GM21360 (cell line): ENCODE measurements around the gene TBC1D14.
"Not testable (repeated sequence)": the region's sequence is repeated elsewhere in the genome, so short reads cannot be mapped to it uniquely, and the experiment has no call there.

Experiments
- ATAC-seq: cut with Tn5 transposase; IDR thresholded peaks from one replicate; pipeline ENCODE4 v1.9.1; 2021; ENCODE audit warnings: mild to moderate bottlenecking, moderate library complexity; ENCODE audit not compliant: unreplicated experiment

Gene TBC1D14

DNA sequence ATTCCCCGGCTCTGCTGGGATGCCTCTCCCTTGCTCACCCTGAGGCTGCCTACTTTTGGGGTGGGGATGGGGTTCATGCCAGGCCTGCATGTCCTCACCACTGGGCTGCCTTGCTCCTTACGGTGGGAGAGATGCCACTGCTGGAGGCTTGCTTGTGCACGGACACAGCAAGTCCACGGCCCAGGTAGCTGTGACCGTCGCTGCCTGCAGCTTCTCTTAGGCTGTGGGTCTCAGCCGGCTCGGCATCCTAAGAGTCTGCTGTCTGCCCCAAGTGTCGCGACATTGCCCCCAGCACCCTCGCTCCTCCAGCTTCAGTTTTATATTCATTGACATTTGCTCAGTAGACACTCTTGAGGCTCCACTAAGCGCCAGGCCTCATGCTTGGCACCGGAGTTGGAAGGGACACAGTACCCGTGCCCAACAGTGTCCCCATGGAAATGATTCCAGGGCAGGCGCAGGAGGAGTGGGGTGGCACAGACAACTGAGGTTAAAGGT lies 58.3 kb downstream of the TBC1D14 start:
- ATAC-seq, result no peak

- ATAC-seq, result no peak
Measured at GRCh38 chr4:6968496-6968895, 58.9 kb downstream of the TBC1D14 start.

DNA sequence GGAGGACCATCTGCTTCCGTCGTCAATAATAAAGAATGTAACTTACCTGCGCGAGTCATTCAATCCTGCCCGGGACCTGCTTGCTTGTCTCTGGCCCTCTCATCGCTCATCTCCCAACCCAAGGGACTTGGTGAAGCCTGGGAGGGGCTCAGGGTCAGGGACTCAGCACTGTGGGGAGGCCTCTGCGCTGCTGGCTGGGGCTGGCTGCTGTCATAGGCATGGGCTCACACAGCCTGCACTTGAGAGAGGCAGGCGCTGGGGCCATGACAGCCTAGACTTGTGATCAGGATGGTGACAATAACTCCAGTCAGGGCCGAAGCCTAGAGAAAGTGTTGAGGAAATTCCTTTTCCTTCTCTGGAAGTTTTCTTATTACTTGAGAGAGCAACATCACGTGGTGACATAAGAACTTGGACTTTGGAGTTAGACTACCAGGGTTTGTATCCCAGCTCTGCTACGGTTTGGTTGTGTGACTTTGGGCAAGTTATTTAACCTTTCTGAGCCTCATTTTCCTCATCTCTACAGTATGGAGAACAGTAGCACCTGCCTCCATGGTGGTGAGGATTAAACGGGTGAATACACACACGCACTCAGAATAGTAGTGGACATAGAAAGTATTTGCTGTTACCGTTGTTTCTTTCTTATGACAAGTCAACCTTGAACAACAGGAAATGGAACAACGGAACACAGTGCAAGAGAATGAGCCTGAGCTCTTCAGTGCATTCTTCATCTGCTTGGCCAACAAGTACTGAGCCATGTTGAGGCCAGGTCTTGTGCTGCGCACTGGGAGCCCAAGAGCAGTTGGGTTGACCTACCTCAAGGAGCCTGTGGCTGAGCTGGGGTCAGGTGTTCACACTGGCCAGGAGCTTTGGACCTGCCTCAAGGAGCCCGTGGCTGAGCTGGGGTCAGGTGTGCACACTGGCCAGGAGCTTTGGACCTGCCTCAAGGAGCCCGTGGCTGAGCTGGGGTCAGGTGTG lies 60.5 kb downstream of the TBC1D14 start:
- peak; percentile 55 for ATAC-seq

GRCh38 chr4:6971536-6972374 lies 62.1 kb downstream of the TBC1D14 start:
- ATAC-seq, result no peak

DNA sequence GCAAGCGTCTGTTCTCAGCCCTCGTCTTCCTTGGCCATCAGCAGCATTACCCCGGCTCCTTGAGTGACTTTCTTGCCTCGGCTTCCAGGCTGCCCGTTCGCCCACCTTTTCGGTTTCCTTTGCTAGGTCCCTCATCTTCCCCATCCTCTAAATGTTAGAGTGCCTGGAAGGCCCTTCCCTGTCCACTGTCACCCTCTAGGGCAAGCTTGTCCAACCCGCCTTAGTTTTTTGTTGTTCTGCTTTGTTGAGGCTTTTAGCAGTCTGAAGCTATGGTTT lies 62.7 kb downstream of the TBC1D14 start:
- no peak for ATAC-seq

DNA sequence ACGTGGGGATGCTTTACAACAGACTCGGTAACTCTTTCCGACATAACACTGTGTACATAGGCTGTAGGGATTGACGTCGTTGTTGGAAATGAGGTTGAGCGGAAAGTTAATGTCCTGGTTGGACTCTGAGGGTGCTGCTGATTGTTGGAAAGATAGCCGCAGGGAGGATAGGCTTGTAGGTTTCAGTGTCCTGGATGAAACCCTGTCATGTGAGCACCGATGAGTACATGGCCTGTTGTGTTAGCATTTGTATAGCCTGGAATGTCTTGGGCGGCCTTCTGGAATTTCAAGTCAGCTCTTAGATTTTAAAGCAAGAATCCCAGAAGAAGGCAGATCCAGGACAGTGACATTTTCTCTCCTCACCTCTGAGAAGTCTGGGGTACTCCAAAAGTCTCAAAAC lies 63.3 kb downstream of the TBC1D14 start:
- no peak for ATAC-seq

DNA sequence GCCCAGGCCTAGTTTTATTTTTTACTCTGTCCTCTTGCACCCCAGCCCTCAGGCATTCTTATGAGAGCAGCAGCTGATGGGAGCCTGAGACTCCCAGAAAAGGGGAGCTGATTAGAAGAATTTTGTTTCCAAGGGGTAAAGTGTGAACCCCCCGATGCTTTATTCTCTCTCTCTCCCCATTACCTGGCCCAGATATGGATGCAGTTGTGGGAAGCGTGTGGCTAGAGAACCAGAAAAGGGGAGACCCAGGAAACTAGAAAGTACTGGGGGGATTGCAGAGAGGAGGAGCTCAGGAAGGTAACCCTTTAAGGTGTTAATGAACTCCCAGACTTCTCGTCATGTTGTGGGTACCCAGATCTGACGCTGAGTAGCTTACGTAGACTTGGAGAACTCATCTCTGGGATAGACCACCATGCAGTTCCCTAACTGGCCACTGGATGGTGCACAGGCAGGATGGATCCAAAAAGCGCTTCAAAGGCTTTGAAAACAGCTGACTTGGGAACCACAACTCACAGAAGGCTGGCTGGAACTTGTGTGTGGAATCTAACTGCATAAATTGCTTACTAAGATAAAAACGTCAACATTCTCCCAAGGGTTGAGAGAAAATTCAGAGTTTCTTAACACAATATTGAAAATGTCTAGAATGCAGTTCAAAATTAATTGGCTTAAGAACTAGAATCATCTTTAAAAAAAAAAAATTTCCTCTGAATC lies 64.7 kb downstream of the TBC1D14 start:
- ATAC-seq, result peak; percentile 48

DNA sequence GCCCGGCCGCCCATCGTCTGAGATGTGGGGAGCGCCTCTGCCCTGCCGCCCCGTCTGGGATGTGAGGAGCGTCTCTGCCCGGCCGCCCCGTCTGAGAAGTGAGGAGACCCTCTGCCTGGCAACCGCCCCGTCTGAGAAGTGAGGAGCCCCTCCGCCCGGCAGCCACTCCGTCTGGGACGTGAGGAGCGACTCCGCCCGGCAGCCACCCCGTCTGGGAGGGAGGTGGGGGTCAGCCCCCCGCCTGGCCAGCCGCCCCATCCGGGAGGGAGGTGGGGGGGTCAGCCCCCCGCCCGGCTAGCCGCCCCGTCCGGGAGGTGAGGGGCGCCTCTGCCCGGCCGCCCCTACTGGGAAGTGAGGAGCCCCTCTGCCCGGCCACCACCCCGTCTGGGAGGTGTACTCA lies 68.2 kb downstream of the TBC1D14 start:
- not testable (repeated sequence) for ATAC-seq

- no peak for ATAC-seq
Measured at GRCh38 chr4:6983544-6984142, 74.0 kb downstream of the TBC1D14 start.

- no peak for ATAC-seq
Measured at GRCh38 chr4:6984612-6985425, 75.2 kb downstream of the TBC1D14 start.

- ATAC-seq, result peak; percentile 20
Measured at GRCh38 chr4:6986072-6986780, 76.6 kb downstream of the TBC1D14 start.

- ATAC-seq, result peak; percentile 72
Measured at GRCh38 chr4:6986781-6987587, 77.4 kb downstream of the TBC1D14 start.

DNA sequence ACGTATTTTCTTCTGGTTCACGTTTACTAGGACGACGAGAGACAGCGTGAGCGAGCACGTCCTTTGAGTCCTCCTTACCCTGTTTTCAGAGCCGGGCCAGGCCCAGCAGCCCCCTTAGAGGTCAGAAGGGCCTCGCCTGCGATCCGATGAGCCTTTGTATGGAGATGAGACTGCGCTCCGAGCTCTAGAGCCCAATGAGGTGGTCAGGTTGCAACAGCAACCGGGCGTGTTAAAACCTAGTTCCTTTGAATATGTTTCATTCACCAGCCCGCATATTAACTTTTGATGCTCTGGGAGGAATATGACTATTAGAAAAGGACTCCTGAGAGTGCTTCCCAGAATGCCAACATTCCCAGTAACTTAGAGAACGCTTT lies 77.9 kb downstream of the TBC1D14 start:
- ATAC-seq, result no peak

GRCh38 chr4:6988016-6988715 lies 78.5 kb downstream of the TBC1D14 start:
- no peak for ATAC-seq

- no peak for ATAC-seq
Measured at GRCh38 chr4:6989331-6989923, 79.8 kb downstream of the TBC1D14 start.

DNA sequence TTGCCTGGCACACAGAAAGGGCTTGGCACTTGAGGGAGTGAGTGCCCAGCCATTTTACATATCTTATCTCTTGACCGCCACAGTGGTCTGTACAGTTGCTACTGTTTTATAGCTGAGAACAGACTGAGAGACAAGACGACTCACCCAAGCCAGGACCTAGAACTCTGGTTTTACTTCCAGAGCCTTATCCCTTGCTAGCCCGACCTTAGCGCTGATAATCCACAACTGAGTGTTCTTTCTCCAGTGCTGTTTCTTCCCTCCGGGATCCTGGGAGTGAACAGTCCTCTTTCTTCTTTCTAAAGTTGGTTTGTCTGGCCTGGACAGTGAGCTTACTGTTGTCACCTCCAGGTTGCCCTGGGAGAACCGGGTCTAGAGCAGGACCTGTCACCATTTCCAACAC lies 81.0 kb downstream of the TBC1D14 start:
- no peak for ATAC-seq

- no peak for ATAC-seq
Measured at GRCh38 chr4:6991249-6991648, 81.6 kb downstream of the TBC1D14 start.
